Germinal center (tissue), 1 donor: ENCODE measurements around the gene OR52E1.
"Not testable (repeated sequence)": the region's sequence is repeated elsewhere in the genome, so short reads cannot be mapped to it uniquely, and the experiment has no call there.

Source experiments
- DNase-seq: peaks from one replicate; pipeline ENCODE4 v3.0.0; 2012; ENCODE audit warnings: mixed read lengths, low spot score

Gene OR52E1

DNA sequence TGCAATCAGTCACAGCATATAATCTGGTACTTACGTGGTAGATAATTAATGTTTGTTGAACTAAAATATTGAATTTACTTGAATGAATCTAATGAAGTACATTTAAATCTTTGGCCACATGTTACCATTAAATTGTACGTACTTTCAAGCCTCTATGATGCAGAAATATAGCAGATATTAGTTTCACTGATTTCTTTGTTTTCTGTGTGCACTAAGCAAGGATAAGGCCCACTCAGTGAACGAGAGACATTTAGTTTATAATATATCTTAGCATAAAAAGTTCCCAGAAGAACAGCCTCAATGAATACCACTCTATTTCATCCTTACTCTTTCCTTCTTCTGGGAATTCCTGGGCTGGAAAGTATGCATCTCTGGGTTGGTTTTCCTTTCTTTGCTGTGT is at the start of gene OR52E1:
OR52E1 (plus strand) TSS at position 301 of the 400 bp plus-strand sequence.
- no peak for DNase-seq

DNA sequence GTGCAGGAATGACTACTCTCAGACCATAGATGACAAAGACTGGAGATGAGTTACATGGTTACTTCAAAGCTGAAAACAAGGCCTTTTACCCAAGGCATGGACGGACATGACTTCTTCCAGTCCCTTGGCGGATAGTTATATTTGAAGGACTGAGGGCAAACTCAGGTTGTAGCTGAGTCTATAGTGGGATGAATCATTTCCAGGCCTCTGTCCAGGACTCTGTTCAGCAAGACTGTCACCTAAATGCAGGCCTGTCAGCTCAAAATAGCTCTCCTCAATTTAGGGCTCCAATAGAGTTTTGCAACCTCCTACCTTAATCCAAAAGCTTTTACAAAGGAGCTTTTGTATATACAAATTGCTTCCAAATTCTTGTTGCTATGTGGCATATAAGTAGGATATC is 47.4 kb upstream of the OR52E1 start:
- DNase-seq: no peak

DNA sequence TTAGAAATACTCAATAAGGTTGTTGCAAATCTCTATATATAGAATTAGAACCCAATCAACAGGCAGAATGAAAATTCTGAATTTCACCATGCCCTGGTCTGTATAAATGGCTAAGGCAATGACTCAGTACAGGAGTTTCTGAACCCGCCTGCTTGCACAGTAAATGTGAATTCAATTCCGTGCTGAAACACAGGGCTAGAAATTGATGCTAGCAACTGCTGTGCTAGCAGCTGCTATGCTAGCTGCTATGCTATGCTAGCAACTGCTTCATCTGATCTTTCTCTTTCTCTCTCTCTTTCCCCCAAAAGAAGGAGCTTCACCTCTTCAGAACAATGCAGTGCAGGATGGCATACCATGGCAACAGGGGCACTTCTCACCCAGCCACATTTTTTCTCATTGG is 32.7 kb upstream of the OR52E1 start:
- DNase-seq: no peak

DNA sequence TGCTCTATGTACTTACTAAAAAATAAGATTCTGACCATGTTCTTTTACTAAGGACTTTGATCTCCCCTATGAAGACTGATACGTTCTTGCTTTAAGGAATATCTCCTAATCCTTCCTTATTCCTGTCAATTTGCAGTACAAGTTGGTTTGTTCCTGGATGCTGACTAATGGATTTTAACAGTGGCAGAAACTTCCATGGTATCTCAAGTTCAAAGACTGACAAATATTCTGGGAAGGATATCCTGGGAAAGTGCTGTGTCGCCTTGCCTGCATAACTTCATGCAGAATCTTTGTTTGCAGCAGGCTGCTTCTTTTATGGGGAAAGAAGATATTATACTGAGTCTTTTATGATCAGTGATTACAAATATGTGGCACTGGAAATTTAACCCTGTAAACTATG is 31.4 kb upstream of the OR52E1 start:
- no peak for DNase-seq

DNA sequence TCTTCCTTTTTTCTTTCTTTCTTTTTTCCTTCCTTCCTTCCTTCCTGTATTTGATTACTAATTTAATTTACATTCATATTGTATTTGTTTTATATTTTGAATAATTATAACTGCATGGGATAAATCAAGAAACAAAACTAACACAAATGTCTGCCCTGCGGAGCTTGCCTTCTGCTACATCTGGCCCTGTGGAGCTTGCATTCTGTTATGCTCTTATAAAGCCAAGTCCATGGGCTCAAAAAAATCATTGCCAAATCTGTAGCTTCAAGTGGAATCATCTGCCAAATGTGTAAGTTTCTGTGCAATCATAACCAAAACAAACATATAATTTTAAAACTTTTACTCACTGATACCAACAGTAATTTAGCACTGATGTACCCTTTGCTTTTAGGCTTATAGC is 31.0 kb upstream of the OR52E1 start:
- DNase-seq: no peak

DNA sequence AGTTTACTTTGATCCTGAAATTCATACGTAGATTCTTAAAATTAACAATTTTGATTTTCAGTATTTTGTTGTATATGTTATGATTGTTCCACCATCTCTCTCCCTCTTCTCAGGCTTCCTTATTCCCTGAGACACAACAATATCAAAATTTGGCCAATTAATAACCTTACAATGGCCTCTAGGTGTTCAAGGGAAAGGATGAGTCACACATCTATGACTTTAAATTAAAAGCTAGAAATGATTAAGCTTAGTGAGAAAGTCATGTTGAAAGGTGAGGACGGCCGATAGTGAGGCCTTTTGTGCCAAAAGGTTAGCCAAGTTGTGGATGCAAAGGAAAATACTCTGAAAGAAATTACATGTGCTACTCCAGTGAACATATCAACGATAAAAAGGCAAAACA is 28.5 kb upstream of the OR52E1 start:
- no peak for DNase-seq

DNA sequence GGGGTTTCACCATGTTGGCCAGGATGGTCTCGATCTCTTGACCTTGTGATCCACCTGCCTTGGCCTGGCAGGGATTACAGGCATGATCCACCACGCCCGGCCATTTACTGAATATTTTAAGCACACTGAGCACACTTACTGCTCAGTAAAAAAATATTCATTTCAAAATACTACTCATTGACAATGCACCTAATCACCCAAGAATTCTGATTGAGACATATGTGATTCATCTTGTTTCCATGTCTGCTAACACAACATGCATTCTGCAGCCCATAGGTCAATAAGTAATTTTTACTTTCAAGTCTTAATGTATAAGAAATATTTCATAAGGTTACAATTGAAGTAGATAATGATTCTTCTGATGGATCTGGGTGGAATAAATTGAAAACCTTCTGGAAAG is 27.3 kb upstream of the OR52E1 start:
- no peak for DNase-seq

DNA sequence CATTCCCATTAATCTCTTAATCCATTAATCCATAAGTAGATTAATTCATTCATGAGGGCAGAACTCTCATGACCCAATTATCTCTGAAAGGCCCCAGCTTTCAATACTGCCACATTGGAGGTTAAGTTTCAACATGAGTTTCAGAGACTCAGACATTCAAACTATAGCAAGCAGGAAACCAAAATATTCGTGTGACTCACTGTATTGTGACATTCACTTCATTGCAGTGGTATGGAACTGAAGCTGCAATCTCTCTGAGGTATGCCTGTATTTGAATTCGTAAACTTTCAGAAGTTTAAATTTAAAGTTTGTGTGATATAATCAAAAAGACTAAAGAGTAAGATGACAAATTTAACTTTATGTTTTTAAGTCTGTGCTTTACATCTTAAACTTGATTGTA is 26.0 kb upstream of the OR52E1 start:
- no peak for DNase-seq

DNA sequence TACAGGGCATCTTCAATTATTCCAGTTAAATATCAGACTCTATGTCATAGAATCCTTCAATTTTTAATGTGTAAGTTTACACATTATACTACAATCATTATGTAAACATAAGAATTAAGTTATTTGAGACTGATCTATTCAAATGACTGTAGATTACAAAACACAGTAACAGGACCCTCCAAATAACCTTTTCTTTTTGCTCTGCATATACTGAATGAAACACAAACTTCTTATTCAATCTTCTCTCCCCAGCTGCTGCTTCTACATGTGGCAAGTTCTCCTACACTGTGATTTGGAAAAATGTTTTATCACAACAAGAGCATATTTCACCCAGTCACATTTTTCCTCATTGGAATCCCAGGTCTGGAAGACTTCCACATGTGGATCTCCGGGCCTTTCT is 23.1 kb upstream of the OR52E1 start, which contains the start of gene OR52J3:
OR52J3 (plus strand) TSS at position 301 of the 400 bp plus-strand sequence; CDS start at position 301, 0 bp downstream.
- no peak for DNase-seq

DNA sequence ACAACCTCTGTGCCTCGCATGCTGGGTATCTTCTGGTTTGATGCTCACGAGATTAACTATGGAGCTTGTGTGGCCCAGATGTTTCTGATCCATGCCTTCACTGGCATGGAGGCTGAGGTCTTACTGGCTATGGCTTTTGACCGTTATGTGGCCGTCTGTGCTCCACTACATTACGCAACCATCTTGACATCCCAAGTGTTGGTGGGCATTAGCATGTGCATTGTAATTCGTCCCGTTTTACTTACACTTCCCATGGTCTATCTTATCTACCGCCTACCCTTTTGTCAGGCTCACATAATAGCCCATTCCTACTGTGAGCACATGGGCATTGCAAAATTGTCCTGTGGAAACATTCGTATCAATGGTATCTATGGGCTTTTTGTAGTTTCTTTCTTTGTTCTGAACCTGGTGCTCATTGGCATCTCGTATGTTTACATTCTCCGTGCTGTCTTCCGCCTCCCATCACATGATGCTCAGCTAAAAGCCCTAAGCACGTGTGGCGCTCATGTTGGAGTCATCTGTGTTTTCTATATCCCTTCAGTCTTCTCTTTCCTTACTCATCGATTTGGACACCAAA is 22.5 kb upstream of the OR52E1 start:
- no peak for DNase-seq

DNA sequence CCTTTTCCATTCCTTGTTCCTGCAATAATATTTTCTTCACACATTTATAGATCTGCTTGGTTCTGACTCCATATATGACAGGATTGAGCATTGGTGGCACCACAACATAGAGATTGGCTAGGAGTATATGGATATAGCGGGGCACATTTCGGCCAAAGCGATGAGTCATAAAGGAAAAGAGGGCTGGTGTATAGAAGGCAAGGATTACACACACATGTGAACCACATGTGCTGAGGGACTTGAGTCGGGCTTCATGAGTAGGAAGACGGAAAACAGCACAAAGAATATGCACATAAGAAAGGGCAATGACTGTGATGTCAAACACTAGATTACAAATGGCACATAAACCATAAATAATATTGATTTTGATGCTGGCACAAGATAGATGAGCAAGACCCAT is 10.7 kb upstream of the OR52E1 start:
- DNase-seq: not testable (repeated sequence)

DNA sequence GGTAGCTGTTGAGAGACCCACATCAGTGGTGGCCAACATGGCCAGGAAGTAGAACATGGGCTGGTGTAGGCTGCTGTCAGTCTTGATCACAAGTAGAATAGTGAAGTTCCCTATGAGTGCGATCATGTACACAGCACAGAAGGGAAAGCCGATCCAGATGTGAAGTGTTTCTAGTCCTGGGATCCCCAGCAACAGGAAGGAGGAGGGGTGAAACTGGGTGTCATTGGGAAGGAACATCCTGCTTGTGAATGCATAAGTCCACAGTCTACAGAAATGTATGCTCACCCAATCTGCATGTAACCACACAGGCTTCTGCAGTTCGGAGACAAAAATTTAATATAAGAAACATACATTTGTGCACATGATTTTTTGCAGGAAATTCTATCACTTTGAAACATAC is 10.0 kb upstream of the OR52E1 start, which contains the start of gene OR52E2:
OR52E2 (minus strand) TSS at position 237 of the 400 bp plus-strand sequence; CDS start at position 237, 0 bp downstream.
- DNase-seq: no peak

DNA sequence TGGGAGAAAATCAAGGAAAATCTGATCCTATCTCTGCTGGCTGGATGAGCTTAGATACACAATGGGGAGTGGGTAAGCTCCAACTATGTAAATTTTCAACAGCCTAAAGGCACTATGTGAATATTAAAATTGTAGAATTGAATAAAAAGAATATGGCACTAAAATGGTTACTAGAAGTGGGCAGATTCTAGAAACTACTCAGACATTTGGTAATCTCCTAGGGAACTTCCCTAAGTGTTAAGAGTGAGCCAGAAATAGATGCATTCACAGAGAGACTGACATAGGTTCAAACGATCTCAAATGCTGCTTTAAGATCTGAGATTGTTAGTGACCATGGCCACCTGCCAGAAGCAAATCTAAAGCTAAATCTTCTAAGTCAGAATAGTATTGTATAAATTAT is 4.3 kb upstream of the OR52E1 start:
- no peak for DNase-seq

DNA sequence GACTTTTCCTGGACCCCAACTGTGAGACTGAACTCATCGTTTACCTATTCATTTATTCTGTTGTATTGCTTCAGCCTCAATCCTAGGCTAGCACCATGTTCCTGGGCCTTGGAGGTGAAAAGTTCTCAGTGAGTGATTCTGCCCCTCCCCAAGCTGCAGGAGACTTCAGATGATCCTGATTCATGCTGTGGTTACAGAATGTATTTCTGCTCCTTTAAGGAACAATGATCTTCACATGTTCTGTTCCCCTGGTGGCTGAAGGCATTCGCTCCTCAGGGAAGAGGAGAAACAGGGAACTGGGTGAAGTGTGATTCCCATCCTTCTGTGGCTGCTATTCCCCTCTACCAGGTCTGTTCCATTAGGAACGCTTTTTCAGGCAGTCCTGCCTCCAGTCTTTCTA is 2.4 kb downstream of the OR52E1 start:
- no peak for DNase-seq

DNA sequence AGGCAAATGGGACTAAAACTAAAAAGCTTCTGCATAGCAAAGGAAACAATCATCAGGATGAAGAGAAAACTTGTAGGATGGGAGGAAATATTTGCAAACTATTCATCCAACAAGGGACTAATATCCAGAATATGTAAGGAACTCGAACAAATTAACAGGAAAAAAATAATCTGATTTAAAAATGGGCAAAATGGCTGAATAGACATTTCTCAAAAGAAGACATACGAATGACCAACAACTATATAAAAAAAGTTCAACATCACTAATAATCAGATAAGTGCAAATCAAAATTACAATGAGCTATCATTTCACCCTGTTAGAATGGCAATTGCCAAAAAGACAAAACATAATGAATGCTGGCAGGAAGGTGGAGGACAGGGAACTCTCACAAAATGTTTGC is 12.0 kb downstream of the OR52E1 start:
- no peak for DNase-seq

DNA sequence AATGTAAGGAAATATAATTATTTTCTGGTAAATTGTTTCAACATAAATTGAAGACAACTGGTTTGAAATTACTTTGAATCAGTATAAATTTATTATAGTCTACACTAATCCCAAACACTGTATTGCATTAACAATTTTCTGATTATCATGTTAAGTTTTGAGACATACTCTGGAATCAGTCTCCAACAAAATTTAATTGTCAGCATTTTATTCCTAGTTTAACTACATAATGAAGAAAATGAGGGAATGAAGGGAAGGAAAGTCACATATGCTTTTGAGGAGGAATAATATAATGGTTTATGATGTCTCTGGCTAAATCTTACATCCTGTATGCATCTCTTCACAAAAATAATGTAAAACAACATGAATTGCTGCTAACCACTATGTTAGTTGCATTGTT is 14.2 kb downstream of the OR52E1 start:
- no peak for DNase-seq

DNA sequence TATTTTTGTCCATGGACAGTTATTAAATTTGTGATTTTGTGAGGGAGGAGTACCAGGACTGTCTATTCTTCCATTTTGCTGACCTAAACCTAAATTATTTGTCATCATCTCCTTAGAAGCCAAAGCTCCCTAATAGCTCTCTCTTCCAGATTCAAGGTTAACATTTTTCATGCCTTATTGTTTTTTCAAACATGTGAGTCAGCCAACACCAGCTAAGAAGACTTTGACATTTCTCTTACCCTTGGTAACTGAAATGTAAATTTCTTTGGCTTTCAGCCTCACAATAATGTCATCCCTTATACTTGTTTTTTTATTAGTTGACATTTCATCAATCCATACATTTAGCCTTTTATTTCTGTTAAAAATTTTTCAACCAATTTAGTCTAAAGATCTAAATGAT is 19.2 kb downstream of the OR52E1 start:
- DNase-seq: no peak

DNA sequence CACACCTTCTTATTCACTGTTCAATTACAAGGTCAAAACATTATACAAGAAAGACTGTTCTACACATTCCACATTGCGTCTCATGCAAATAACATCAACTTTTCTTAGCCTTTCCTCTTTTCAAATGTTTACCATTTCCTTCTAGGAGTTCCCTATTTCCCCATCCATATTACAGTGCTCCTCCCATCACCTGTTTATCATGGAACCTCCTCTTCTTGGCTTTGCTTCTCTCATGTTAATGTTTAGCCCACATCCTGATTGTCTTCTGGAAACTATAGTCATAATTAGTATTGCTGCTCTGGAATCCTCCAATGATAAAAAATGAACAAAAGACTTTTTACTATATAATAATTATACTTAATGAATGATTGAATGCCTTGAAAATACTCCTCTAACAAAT is 21.3 kb downstream of the OR52E1 start:
- no peak for DNase-seq

DNA sequence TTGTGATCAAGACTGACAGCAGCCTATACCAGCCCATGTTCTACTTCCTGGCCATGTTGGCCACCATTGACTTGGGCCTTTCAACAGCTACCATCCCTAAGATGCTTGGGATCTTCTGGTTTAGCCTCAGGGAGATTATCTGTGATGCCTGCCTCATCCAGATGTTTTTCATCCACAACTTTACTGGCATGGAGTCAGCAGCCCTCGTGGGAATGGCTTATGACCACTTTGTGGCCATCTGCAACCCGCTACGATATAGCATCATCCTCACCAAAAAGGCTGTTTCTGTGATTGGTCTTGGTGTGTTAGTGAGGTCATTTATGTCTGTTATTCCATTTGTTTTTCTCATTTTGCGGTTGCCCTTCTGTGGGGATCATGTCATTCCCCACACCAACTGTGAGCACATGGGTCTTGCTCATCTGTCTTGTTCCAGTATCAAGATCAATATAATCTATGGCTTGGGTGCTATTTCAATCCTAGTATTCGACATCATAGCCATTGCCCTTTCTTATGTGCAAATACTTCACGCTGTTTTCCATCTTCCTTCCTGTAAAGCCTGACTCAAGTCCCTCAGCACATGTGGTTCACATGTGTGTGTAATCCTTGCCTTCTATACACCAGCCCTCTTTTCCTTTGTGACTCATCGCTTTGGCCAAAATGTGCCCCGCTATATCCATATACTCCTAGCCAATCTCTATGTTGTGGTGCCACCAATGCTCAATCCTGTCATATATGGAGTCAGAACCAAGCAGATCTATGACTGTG is 23.6 kb downstream of the OR52E1 start:
- DNase-seq: no peak

DNA sequence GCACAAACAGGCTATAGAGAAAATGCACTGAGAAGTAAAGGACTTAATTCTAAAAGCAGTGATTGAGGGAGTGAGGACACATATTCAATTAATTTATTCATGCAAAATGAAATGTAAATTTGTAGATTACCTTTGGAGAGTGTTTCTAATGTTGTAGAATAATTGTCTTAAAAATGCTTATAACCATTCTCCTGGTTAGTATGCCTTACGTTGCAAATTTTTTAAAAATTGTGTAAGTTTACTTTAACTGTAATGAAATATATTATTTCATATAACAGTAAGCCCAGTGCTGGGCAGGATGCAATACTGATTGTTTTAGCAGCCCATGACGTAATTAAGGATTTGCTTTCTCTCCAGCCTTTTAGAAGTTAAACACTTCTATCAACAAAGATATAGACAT is 26.6 kb downstream of the OR52E1 start:
- DNase-seq: no peak

DNA sequence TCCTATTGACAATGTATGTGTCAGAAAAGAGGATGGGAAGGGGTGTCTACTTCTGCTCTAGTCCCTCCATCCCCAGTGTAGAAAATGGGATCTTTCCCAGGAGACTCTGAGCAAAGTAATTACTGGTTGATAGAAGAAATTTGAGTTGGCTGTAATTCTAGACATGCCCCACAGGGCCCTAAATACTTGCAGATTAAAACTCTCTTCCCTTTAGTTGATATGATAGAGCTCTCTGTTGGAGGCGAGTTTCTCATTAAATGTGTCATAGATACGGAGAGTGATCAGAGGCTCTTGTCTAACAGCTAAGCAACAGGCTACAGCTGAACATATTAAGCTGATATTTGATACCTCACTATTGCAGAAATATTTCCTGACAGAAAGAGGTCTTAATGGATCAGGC is 32.9 kb downstream of the OR52E1 start:
- DNase-seq: no peak

DNA sequence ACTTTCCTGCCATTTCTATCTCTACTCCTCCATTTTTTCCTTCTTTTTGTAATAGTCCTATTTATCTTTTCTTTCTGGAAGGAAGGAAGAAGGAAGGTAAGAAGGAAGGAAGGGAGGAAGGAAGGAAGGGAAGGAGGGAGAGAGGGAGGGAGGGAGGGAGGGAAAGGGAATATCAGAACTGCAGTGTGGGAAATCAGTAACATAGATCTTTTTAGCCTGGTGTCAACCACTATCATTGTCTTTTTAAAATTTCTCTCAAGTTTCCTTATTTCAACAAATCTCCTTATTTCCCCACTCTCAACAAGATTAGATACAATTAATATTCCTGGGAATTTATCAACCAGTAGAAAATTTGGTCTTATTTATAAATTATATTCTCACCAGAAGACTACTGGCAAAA is 33.7 kb downstream of the OR52E1 start:
- DNase-seq: no peak

DNA sequence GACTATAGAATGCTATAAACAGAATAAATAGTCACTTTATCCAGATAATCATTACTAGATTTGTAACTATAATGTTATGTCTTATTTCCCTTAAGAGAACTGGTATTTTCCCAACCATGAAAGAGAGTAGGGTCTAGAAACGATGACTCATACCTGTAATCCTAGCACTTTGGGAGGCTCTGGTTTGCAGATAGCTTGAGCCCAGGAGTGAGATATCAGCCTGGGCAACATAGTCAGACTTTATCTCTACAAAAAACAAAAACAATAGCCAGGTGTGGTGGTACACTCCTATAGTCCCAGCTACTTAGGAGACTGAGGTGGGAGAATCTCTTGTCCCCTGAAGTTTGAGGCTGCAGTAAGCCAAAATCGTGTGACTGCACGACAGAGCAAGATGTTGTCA is 37.9 kb downstream of the OR52E1 start:
- no peak for DNase-seq

DNA sequence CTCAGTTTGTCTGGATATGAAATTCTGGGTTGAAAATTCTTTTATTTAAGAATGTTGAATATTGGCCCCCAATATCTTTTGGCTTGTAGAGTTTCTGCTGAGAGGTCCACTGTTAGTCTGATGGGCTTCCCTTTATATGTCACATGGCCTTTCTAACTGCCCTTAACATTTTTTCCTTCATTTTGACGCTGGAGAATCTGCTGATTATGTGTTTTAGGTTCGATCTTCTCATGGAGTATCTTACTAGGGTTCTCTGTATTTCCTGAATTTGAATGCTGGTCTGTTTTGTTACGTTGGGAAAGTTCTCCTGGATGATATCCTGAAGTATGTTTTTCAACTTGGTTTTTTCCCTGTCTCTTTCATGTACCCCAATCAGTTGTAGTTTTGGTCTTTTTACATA is 46.0 kb downstream of the OR52E1 start:
- DNase-seq: no peak
